Kasumi-1 (cell line): Measurements from ENCODE around the gene GNAZ.
A peak's percentile ranks its signal among the peaks of the same experiment; 100 is the strongest.
"Not testable (repeated sequence)": the region's sequence is repeated elsewhere in the genome, so short reads cannot be mapped to it uniquely, and the experiment has no call there.

Experiments
- DNase-seq, 2 experiments: peaks; one replicate each; lab custom pipeline; 2025; lab: John Stamatoyannopoulos, UW

GNAZ gene

GRCh38 chr22:23070418-23071229 is at the start of gene GNAZ:
Gene GNAZ (plus strand): TSS chr22:23070519. CDS start chr22:23095696, 25,177 bp downstream.
- no peak for DNase-seq

- no peak for DNase-seq
Measured at GRCh38 chr22:23020659-23021293, 49.5 kb upstream of the GNAZ start.

- not testable (repeated sequence) for DNase-seq
Measured at GRCh38 chr22:23021660-23022353, 48.5 kb upstream of the GNAZ start.

GRCh38 chr22:23023294-23023693 is 47.0 kb upstream of the GNAZ start:
- DNase-seq, result no peak

GRCh38 chr22:23026777-23027176 is 43.5 kb upstream of the GNAZ start:
- DNase-seq, result no peak

GRCh38 chr22:23027849-23028248 is 42.5 kb upstream of the GNAZ start:
- DNase-seq, result not testable (repeated sequence)

GRCh38 chr22:23029521-23030228 is 40.6 kb upstream of the GNAZ start:
- DNase-seq, result no peak

GRCh38 chr22:23031381-23031780 is 38.9 kb upstream of the GNAZ start:
- DNase-seq, result no peak

GRCh38 chr22:23031786-23032185 is 38.5 kb upstream of the GNAZ start:
- DNase-seq, result no peak

GRCh38 chr22:23032658-23033057 is 37.7 kb upstream of the GNAZ start:
- DNase-seq, result no peak

- DNase-seq, result no peak
Measured at GRCh38 chr22:23033116-23033905, 37.0 kb upstream of the GNAZ start.

- no peak for DNase-seq
Measured at GRCh38 chr22:23034621-23035556, 35.4 kb upstream of the GNAZ start.

GRCh38 chr22:23035557-23036277 is 34.6 kb upstream of the GNAZ start:
- DNase-seq, result no peak

- no peak for DNase-seq
Measured at GRCh38 chr22:23036684-23037428, 33.5 kb upstream of the GNAZ start.

GRCh38 chr22:23037429-23038333 is 32.6 kb upstream of the GNAZ start:
- peak; percentile 1 to 16 for DNase-seq

- no peak for DNase-seq
Measured at GRCh38 chr22:23038334-23038642, 32.0 kb upstream of the GNAZ start.

GRCh38 chr22:23038902-23039301 is 31.4 kb upstream of the GNAZ start:
- no peak for DNase-seq

GRCh38 chr22:23042179-23042578 is 28.1 kb upstream of the GNAZ start:
- DNase-seq, result no peak
